GM12875 (cell line): ENCODE results near the gene MRO.

Experiments
- H3K4me3 ChIP-seq: one replicate; pipeline ENCODE4 v1.5.1; 2011; ENCODE audit warnings: low read depth, low read length, control low read depth
- CTCF ChIP-seq: IDR thresholded peaks from 2 replicates; pipeline ENCODE4 v1.5.1; 2011; ENCODE audit warnings: low read depth, mild to moderate bottlenecking, control low read depth, inconsistent platforms, low read length, moderate library complexity, borderline replicate concordance; ENCODE audit not compliant: insufficient read depth

Gene MRO

GRCh38 chr18:50757358-50757757 lies 62.5 kb downstream of the MRO start:
- no peak overlapping the region for H3K4me3 ChIP-seq
- no peak for TF ChIP-seq CTCF

GRCh38 chr18:50754297-50754696 lies 65.5 kb downstream of the MRO start:
- TF ChIP-seq CTCF: no peak
- no peak overlapping the region for H3K4me3 ChIP-seq

GRCh38 chr18:50753311-50753710 lies 66.5 kb downstream of the MRO start:
- H3K4me3 ChIP-seq: no peak overlapping the region
- TF ChIP-seq CTCF: no peak

- no peak overlapping the region for H3K4me3 ChIP-seq
- TF ChIP-seq CTCF: no peak
Observed at GRCh38 chr18:50751947-50752346, 67.9 kb downstream of the MRO start.

- TF ChIP-seq CTCF: no peak
- H3K4me3 ChIP-seq: no peak overlapping the region
Observed at GRCh38 chr18:50751490-50751889, 68.3 kb downstream of the MRO start.

- no peak for TF ChIP-seq CTCF
- no peak overlapping the region for H3K4me3 ChIP-seq
Observed at GRCh38 chr18:50750546-50750945, 69.3 kb downstream of the MRO start.

- H3K4me3 ChIP-seq: no peak overlapping the region
- TF ChIP-seq CTCF: no peak
Observed at GRCh38 chr18:50749945-50750344, 69.9 kb downstream of the MRO start.
